ENCODE results near the gene TIPARP. TPM values are rescaled to one million over a fixed set of nuclear protein-coding genes. Genes with fewer than 3 reads are reported as not detected.

Gene TIPARP, protein sequence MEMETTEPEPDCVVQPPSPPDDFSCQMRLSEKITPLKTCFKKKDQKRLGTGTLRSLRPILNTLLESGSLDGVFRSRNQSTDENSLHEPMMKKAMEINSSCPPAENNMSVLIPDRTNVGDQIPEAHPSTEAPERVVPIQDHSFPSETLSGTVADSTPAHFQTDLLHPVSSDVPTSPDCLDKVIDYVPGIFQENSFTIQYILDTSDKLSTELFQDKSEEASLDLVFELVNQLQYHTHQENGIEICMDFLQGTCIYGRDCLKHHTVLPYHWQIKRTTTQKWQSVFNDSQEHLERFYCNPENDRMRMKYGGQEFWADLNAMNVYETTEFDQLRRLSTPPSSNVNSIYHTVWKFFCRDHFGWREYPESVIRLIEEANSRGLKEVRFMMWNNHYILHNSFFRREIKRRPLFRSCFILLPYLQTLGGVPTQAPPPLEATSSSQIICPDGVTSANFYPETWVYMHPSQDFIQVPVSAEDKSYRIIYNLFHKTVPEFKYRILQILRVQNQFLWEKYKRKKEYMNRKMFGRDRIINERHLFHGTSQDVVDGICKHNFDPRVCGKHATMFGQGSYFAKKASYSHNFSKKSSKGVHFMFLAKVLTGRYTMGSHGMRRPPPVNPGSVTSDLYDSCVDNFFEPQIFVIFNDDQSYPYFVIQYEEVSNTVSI
- 28.2 TPM for total RNA-seq
- long read RNA-seq, full-length matches to known transcripts = 1 of 6 reads
- long read RNA-seq, partial matches to known transcripts = 5 of 6 reads
- long read RNA-seq, other reads (novel, unspliced or antisense) = 0 of 6 reads

DNA sequence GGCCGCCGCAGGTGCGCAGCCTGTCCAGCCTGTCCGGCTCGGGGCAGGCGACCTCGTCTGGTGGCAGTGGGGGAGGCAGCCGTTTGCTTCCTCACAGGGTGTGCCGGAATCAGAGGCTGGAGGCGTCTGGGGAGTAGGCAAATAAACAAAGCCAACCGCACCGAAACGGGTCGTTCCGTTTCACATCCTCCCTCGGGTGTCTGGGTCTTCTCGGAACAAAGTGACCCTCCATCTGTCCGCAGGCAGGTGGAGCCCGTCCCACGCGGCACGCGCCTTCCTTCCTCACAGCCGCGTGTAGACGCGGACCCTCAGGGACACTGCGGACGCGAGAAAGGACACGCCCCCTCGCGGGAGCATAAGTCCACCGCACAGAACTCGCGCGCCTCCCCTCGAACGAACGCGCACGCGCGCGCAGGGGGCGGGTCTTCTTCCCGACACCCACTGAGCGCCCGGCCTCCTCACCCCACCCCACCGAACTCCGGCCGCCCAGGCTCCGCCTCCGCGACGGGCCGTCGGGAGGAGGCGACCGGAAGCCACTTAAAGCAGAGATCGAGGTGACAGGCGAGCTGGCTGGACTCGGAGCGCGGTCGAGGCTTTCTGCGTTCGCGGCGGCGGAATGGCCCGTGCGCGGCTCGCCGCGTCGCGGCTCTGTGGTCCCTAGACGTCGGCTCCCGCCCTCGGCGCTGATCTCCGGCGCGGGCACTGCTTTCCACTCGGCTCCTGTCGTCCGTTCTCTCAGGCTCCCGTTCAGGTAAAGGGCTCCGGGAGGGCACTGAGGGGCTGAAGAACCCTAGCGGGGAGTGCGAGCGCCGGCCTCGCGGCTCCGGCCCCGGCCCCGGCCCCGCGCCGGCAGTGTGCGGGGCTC is at the start of gene TIPARP:
Gene TIPARP (plus strand): TSS at position 545 of the 865 bp plus-strand sequence. CDS start 3,108 bp downstream, outside the sequence.
- DNase-seq (peak; percentile 100), ATAC-seq (peak; percentile 96)
- intact Hi-C loops (cut with micrococcal nuclease) = loop anchor here (5.0 to 10.0 kb wide), 3 partner anchors 127 to 522 kb away; no protein-coding TSS in a partner anchor

DNA sequence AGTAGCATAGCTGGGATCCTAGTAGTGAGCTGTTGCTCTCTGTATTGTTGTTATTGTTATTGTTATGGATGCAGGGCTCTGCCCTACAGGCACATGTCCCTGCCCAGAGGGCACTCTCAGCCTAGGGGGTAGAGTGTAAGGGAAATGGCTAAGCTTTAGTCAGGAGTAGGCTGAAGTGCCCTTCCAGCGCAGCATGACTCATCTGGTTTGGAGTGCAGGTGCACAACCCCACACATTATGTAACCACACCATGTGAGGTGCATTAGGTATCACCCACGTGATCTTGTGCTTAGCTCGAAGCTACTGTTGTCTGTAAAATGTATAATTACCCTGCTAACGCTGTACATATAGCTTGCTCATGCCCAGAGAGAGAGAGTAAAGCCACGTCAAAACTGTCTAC is 48.3 kb upstream of the TIPARP start:
- ATAC-seq (no peak), DNase-seq (no peak)
- intact Hi-C loops (cut with micrococcal nuclease) = no loop called here

DNA sequence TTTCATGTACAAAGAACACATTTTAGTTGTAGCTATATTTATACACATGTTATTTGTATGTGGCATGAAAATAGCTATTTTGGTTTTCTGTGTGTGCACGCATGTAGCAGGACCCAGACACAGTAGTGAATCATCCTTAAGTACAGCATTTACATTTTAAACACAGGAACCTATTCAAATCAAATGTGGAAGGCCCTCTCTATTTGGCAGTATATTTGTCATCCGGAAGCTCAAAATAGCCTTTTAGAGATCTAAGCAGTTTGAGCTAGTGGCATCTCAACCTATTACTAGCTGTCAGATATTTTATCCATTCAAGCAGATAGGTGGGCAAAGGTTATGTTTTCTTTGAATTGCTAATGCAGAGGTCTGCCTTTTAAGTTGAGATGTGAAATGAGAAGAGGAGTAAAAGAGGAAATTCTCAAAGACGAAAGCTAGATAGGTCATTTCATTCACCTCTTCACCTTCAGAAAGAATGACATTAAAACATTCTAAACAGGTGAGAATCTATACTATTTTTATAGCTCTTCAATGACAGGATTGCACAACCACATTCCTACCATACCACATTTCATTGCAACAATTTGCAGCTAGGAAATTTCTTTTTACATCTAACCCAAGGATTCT is 46.3 kb upstream of the TIPARP start:
- intact Hi-C loops (cut with micrococcal nuclease) = no loop called here
- no peak for ATAC-seq
- DNase-seq = no peak

DNA sequence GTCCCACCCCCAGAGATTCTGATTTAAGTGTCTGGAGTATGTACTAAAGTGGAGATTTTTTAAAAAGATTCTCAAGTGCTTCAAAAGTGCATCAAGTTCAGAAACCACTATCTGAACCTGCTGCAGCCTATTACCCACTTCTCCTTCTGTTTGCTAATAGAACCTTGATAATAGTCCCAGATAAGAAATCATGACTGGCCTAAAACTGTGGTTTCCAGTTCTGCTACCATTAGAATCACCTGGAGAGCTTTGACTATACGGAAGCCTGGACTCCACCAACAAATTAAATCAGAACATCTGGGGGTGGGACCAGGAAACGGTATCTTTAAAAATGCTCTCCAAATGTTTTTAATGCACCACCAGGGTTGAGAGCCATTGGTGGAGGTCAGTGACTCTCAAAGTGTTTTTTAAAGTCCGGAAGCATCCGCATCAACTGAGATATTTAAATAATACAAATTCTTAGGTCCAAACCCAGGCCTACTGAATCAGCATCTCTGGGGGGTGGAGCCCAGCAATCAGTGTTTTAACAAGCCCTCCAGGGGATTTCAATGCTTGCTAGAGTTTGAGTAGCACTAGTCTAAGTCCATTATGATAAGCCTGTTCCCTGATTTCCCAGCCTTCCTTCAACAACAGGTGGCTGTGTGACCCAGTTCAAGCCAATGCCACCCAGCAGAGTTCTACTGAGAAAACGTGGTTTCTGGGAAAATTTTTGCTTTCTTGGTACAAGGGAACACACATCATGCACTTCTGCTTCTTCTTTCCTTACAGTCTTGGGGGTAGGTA is 45.4 kb upstream of the TIPARP start:
- no peak for ATAC-seq
- intact Hi-C loops (cut with micrococcal nuclease) = no loop called here

DNA sequence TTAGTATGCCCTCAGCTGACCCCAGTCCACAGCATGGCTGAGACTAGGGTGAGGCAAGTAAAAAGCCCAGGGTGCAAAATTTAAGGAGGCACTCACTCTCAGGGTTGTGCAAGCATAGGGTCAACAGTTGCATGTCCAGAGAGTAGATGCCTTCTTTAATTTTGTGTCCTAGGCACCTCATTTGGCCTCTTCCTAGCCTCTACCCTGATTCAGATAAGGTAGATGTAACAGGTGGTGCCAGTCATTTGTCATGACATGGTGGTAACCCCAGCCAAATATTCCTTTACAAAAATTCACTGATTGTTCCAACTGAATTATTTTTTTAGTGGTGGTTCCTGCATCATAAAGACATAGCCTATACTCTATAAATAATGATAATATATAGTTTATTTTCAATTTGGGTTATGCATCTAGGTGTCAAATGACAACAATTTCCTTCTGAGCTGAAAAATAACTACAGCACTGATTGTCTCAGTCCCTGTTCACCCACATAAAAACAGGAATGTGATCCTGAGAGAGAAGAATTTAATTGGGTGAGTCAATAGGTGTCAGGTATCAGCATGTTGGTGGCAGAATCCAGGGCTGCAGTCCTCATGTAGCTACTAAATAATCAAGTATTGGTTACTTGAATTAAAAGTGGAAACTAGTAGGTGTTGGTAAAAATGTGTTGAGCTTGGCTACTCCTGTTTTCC is 44.2 kb upstream of the TIPARP start:
- intact Hi-C loops (cut with micrococcal nuclease) = no loop called here
- no peak for ATAC-seq
- DNase-seq = no peak

More for the DNA sequence above, 45.4 kb upstream of the TIPARP start:
- no peak for DNase-seq

DNA sequence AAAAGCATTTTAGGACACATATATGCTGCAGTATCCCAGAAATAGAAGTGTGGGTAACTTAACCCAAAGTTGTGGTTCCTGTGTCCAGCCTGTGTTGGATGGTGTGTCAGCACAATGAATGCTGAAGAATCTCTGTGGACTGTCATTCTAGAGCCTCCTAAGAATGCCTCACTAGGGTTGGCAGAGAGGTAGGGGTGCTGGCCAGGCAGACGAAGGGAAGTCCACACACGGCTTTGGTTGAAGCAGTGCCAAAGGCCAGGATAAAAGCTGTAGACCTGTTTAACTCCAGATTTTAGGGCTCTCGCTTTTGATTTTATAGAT is 43.7 kb upstream of the TIPARP start:
- intact Hi-C loops (cut with micrococcal nuclease) = no loop called here
- ATAC-seq (no peak), DNase-seq (no peak)

DNA sequence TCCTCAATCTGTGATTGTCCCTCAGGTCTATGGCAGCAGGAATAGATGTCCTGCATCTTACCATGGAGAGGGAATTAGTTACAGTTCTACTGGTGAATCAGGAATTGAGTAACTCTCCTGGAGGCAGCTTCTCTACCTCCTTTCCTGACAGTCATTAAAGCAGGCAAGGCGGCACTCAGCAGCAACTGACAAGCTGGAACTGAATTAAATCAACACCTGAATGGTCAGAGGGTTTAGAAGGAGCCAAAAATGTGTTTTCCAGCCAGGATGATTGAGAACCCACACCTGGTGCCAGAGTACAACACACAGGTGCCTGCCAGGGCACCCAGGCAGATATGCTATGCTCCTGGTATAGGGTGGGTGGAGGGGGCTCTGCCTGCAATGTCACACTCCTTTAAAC is 43.1 kb upstream of the TIPARP start:
- ATAC-seq (no peak), DNase-seq (no peak)
- intact Hi-C loops (cut with micrococcal nuclease) = no loop called here

DNA sequence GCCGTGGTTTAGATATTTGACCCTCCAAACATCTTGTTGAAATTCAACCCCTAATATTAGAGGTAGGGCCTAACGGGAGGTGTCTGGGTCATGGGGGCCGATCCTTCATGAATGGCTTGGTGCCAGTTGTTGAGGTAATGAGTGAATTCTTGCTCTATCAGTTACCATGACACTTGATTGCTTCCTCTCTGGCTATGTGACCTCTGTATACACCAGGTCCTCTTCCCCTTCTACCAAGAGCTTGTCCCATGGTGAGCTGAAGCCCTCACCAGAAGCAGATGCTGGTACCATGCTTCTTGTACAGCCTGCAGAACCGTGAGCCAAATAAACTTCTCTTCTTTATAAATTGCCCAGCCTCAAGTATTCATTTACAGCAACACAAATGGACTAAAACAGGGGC is 41.8 kb upstream of the TIPARP start:
- intact Hi-C loops (cut with micrococcal nuclease) = no loop called here
- ATAC-seq = no peak
- no peak for DNase-seq

DNA sequence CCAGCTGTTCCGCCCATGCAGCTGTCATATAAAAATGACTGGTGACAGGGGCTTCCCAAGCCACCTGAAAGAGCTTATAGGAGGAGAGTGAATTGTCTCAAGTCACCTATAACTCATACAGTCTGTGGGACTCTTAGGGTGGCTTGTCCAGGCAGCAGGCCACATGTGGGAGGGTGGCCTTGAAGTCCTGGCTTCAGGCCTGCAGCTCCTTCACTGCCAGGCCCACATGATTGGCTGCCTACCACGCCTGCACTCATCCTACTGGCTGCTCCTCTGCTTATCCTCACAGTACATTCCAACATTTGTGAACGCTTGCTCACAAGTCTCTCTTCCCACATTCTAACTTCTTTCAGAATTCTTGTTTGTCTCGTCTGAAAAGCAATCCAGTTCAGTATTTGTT is 41.1 kb upstream of the TIPARP start:
- intact Hi-C loops (cut with micrococcal nuclease) = no loop called here

DNA sequence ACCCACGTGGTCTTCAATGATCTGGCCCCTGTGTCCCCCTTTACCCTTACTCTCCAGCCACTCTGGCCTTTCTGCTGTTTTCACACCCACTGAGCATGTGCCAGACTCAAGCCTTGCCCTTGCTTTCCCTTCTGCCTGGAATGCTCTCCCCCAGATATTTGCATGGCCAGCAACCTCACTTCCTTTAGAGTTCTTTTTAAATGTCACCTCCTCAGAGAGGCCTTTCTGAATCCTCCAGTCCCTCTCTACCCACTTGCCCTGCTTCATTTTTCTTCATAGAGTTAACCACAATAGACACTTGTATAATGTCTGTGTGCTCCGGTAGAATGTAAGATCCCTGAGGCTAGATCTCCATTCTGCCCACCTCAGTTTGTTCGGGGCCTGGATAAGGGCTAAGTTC is 39.4 kb upstream of the TIPARP start:
- intact Hi-C loops (cut with micrococcal nuclease) = no loop called here
- ATAC-seq = no peak
- DNase-seq = no peak

More for the DNA sequence above, 41.1 kb upstream of the TIPARP start:
- ATAC-seq (peak; percentile 94), DNase-seq (peak; percentile 72)

DNA sequence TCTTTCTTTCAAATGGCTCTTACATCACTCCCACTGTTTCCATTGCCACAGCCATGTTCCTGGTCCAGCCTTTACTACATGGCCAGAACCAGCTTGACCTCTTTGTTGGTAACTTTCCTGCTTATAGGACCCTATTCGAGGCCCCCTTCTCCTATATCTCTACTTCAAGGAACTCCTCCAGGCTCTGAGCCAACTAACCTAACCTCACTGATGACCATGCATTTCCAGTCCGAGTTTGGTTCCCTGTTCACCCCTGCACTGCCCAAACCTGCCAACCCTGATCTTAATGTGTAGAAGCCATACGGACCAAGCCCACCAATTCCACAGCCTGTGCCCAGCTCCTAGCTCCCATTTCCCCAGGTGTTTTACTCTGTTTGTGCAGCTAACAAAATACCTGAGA is 38.4 kb upstream of the TIPARP start:
- ATAC-seq = no peak
- intact Hi-C loops (cut with micrococcal nuclease) = no loop called here
- DNase-seq = no peak

DNA sequence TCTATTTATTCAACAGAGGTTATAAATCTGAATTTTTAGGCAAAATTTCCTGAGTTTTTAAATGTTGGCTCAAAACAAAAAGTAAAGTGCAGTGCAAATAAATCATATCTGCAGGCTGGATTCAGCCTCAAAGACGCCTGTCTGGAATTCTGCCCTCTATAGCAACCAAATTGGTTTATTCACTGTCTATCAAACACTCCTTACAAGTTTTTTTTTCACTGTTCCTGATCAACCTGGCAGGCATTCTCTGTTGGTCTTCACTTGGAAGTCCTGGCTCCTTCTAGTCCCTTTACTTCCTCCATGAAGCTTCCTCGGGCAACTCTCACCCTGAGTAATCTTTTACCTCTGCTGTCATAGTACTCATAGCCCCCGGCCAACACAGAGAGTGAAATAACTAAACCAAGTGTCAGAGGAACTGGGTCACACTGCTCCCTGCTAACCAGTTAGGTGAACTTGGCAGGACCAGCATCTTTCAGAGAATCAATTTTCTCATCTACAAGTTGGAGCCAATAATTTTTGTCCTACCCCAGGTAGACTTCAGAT is 36.8 kb upstream of the TIPARP start:
- DNase-seq (no peak), ATAC-seq (no peak)
- intact Hi-C loops (cut with micrococcal nuclease) = no loop called here

DNA sequence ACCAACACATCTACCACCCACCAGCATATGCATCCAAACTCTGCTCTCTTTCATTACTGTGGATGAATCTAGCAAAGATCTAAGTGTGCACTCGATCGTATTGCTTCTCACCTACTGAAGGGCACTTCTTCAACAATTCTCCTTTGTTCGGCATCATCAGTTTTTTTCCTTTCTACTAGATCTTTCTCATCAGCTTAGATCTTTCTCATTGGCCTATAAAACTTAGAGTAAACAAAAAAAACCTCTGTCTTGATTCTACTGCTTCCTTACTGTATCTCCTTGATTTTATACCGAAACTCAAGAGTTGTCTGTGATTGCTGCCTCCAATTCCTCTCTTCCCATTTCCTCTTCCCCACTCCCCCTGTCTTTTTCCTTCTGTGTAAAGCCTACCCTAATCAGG is 36.1 kb upstream of the TIPARP start:
- intact Hi-C loops (cut with micrococcal nuclease) = no loop called here

DNA sequence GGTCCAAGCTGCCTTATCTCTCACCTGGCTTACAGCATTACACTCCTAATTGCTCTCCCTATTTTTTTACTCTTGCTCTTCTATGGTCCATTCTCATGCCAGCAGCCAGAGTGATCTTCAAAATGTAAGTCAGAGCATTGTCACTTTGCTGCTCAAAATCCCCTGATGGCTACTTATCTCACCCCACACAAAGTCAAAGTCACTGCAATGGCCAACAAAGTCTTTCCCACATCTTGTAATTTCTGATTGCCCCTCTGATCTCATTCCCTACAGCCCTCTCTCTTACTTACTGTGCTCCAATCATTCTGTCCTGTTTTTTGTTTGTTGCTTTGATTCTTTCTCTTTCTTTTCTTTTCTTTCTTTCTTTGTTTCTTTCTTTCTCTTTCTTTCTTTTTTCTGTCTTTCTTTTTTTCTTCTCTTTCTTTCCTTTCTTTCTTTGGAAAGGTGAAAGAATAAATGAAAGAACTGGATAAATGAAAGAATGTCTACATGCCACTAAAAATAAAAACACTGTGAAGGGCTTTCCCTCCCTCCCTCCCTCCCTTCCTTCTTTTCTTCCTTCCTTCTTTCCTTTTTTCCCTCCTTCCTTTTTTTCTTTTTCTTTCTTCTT is 34.9 kb upstream of the TIPARP start:
- DNase-seq (no peak), ATAC-seq (no peak)
- intact Hi-C loops (cut with micrococcal nuclease) = no loop called here

More for the DNA sequence above, 36.1 kb upstream of the TIPARP start:
- DNase-seq = no peak
- ATAC-seq = no peak

DNA sequence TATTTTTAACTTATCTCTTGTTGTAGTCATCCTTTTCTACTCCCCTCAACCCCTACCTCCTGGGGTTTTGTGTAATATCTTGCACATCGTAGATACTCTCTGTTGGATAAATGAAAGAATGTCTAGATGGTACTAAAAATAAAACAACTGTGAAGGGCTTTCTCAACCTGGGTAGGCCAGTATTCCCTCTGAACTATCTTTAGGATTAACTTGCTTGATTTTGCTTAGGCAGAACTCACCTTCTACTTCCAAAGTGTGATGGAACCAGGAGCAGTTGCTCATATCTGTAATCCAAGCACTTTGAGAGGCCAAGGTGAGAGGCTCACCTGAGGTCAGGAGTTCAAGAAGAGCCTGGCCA is 32.8 kb upstream of the TIPARP start:
- no peak for ATAC-seq
- intact Hi-C loops (cut with micrococcal nuclease) = no loop called here

DNA sequence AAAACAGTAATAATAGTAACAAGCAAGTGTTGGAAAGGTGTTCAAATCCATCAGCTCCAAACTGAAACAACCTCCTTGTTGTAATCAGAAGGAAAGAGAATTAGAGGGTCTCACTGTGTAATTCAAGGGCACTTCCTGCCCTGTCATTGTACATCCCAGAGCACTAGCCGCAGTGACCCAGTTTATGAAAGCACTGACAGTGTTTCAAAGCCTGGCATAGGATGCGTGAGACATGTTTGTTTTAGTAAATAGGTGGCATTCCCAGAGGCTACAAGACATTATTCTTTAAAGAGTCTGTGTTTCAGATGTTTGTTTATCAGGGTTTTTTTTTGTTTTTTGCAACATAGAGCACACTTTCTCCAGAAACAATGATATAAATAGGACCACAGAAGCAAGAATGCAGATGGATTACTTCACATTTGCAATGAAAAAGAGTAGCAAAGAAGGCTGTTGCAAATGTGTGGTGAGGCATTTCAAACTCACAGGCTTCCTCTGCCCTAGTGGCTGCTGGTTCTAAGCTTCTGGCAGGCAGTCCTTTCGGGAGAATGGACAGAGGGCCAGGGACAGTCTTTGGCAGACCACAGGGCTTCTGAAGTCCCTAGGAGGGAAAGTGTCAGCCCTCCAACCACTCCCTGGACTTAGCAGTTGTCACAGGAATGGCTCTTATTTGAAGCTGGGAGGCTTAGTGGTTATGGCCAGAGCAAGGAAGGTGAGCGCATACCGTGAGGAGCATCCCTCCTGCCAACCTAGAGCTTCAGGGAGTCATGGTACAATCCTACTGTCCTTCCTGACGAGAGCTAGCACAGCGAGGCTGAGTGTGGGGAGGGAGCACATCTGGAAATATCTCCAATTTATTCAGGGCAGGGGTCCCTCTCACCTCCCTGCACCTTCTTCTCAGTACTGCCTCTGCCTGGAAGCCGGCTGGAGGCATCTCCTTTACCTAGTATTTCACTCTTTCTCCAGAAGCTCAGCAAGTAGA is 31.4 kb upstream of the TIPARP start:
- DNase-seq = no peak
- peak; percentile 25 for ATAC-seq
- intact Hi-C loops (cut with micrococcal nuclease) = no loop called here

More for the DNA sequence above, 32.8 kb upstream of the TIPARP start:
- DNase-seq = no peak

Data from left ventricle myocardium superior (tissue), 1 donor.